ENCODE results near the gene IRF9. TPM values are rescaled to one million over a fixed set of nuclear protein-coding genes. Genes with fewer than 3 reads are reported as not detected.

IRF9 gene
- total and polyA plus RNA-seq, 2 of the 13 experiments (the other 11 are each of a cell fraction or from before 2014, with no cell fraction given): 14.9 to 49.7 TPM

- TF ChIP-seq THAP9 (CRISPR knock-in tag; IDR thresholded peaks at IDR 0.05; ENCODE audit: borderline replicate concordance): peak; percentile 74
- peak; percentile 15; the same call in 1 of the 2 replicates for TF ChIP-seq CREB1 (IDR thresholded peaks at IDR 0.05)
- TF ChIP-seq CREB1 (CRISPR knock-in tag; IDR thresholded peaks at IDR 0.05): no peak
- TF ChIP-seq TBP (CRISPR knock-in tag; IDR thresholded peaks at IDR 0.05): no peak
- TF ChIP-seq ZFP90 (CRISPR knock-in tag; IDR thresholded peaks at IDR 0.05; ENCODE audit: borderline replicate concordance): no peak
- TF ChIP-seq ZNF317 (CRISPR knock-in tag; IDR thresholded peaks at IDR 0.05): peak; percentile 93
- peak; percentile 50 for TF ChIP-seq ERF (CRISPR knock-in tag; IDR thresholded peaks at IDR 0.05)
- TF ChIP-seq PHF8 (CRISPR knock-in tag; IDR thresholded peaks at IDR 0.05): peak; percentile 17; the same call in 1 of the 2 replicates
- TF ChIP-seq AHDC1 (CRISPR knock-in tag; IDR thresholded peaks at IDR 0.05; ENCODE audit: borderline replicate concordance): no peak
- TF ChIP-seq KAT8 (CRISPR knock-in tag; IDR thresholded peaks at IDR 0.05): peak; percentile 79
- no peak for TF ChIP-seq FOSL1 (CRISPR knock-in tag; IDR thresholded peaks at IDR 0.05; ENCODE audit: borderline replicate concordance)
- TF ChIP-seq MYPOP (CRISPR knock-in tag; IDR thresholded peaks at IDR 0.05): no peak
- TF ChIP-seq AKAP8 (CRISPR knock-in tag; IDR thresholded peaks at IDR 0.05): peak; percentile 90; the same call in 1 of the 2 replicates
- TF ChIP-seq MAF1 (CRISPR knock-in tag; IDR thresholded peaks at IDR 0.05; ENCODE audit: borderline replicate concordance): no peak
- no peak for TF ChIP-seq XRCC5 (optimal IDR thresholded peaks at IDR 0.05; ENCODE audit: low read length)
- TF ChIP-seq ZNF501 (CRISPR knock-in tag; IDR thresholded peaks at IDR 0.05): peak; percentile 77
- TF ChIP-seq ETV6 (CRISPR knock-in tag; conservative IDR thresholded peaks at IDR 0.05): no peak; the same call in 1 of the 2 replicates
- TF ChIP-seq NR1H2 (CRISPR knock-in tag; IDR thresholded peaks at IDR 0.05; ENCODE audit: borderline replicate concordance, low read depth): no peak
- no peak for TF ChIP-seq MED8 (CRISPR knock-in tag; IDR thresholded peaks at IDR 0.05; ENCODE audit: insufficient replicate concordance)
- no peak for TF ChIP-seq SNAPC2 (CRISPR knock-in tag; IDR thresholded peaks at IDR 0.05)
- no peak for TF ChIP-seq ZNF766 (CRISPR knock-in tag; IDR thresholded peaks at IDR 0.05; ENCODE audit: borderline replicate concordance)
Observed at GRCh38 chr14:24130717-24131548, 30.1 kb upstream of the IRF9 start (continued).

Data from HepG2 (cell line).